Activated effector memory CD4-positive, alpha-beta T cell treated with anti-CD3 and anti-CD28 coated beads, Interleukin-2, amount 50 U/mL, for 16 hours (primary cell): ENCODE results near the gene PHF3.

Source experiments
- DNase-seq: peaks from one replicate; pipeline ENCODE4 v3.0.0-alpha.2; 2020

Gene PHF3, protein sequence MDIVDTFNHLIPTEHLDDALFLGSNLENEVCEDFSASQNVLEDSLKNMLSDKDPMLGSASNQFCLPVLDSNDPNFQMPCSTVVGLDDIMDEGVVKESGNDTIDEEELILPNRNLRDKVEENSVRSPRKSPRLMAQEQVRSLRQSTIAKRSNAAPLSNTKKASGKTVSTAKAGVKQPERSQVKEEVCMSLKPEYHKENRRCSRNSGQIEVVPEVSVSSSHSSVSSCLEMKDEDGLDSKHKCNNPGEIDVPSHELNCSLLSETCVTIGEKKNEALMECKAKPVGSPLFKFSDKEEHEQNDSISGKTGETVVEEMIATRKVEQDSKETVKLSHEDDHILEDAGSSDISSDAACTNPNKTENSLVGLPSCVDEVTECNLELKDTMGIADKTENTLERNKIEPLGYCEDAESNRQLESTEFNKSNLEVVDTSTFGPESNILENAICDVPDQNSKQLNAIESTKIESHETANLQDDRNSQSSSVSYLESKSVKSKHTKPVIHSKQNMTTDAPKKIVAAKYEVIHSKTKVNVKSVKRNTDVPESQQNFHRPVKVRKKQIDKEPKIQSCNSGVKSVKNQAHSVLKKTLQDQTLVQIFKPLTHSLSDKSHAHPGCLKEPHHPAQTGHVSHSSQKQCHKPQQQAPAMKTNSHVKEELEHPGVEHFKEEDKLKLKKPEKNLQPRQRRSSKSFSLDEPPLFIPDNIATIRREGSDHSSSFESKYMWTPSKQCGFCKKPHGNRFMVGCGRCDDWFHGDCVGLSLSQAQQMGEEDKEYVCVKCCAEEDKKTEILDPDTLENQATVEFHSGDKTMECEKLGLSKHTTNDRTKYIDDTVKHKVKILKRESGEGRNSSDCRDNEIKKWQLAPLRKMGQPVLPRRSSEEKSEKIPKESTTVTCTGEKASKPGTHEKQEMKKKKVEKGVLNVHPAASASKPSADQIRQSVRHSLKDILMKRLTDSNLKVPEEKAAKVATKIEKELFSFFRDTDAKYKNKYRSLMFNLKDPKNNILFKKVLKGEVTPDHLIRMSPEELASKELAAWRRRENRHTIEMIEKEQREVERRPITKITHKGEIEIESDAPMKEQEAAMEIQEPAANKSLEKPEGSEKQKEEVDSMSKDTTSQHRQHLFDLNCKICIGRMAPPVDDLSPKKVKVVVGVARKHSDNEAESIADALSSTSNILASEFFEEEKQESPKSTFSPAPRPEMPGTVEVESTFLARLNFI (N-terminal part only)

GRCh38 chr6:63635588-63636517, at the start of gene PHF3:
Gene PHF3 (plus strand): TSS chr6:63635802. CDS start chr6:63646552, 10,750 bp downstream.
- DNase-seq = peak; percentile 96

DNA sequence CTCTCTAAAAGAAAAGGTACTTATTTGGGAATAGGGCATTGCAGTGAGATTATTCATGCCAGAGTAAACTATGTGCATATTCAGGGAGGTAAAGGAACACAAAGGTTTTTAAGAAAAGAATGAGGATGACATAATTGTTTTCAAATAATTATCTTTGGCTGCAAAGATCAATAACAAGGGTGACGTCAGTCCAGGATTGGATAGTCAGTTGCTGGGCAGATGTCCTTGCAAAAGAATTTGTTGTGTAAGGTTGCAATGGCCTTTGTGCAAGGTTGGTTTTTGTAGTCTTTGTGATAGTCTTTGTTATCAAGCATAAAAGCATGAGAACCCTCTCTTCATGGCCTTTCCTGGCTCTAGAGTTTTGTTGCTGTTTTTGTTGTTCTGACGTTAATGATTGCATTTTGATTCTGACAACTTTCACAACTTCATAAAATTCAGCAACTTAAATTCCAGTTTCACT, 45.6 kb upstream of the PHF3 start:
- DNase-seq = no peak

DNA sequence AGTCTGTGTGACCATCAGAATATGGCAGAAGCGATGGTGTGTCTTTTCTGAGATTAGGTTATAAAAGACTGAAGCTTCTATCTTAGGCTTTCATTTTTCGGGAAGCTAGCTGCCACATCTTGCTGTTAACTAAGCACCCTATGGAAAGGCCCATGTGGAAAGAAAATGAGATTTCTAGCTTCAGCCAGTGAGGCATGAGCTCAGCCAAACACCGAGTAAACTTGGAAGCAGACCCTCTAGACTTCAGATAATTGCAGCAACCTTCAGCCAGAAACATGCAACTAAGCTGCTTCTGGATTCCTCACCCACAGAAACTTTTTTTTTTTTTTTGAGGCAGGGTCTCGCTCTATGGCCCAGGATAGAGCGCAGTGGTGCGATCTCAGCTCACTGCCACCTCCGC, 42.7 kb upstream of the PHF3 start:
- no peak for DNase-seq

- DNase-seq = no peak
Observed at GRCh38 chr6:63597141-63598048, 38.2 kb upstream of the PHF3 start.

- DNase-seq = peak; percentile 89
Observed at GRCh38 chr6:63598049-63599036, 37.3 kb upstream of the PHF3 start.

GRCh38 chr6:63599243-63599642, 36.4 kb upstream of the PHF3 start:
- DNase-seq = no peak

DNA sequence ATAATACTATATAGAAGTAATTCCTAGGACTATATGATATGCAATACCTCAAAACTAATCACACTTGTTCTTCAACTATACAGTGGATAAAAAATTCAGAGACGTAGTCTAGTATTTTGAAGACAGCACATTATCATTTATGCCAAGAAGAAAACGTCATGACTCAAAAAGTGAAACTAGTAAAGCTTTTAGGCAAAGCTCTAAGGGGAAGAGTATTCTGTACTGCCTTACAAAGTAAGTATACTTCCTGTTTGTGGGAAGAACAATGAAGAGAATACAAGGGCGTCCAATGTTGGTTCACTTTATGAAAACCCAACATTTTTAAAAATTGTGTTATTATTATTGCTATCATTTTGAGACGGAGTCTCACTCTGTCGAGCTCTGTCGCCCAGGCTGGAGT, 35.5 kb upstream of the PHF3 start:
- no peak for DNase-seq

DNA sequence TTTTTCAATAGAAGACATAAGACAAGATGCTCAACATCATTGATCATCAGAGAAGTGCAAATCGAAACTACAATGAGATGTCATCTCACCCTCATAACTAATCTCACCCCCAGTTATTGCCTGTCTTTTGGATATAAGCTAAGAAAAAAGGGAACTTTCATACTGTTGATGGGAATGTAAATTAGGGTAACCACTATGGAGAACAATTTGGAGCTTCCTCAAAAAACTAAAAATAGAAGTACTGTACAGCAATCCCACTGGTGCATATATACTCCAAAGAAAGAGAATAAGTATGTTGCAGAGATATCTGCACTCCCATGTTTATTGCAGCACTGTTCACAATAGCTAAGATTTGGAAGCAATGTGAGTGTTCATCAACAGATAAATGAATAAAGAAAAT, 26.4 kb upstream of the PHF3 start:
- no peak for DNase-seq

DNA sequence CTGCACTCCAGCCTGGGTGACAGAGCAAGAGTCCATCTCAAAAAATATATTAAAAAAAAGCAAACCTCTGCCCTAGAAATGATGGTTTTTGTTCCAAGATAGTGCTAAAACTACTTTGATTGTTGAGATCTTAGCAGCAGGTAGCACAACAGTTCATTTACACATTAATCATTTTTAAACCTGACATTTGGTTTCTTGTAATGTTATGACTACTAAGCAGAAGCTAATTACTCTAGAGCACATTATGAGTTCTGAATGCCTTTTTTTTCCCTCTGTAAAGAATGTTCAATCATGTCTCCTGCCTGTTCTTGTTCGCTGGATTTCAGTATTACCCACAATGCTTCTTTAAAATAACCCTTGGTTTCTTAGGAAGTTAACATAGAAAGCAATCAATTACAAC, 24.7 kb upstream of the PHF3 start:
- DNase-seq = no peak

GRCh38 chr6:63611560-63611959, 24.0 kb upstream of the PHF3 start:
- no peak for DNase-seq

- DNase-seq = no peak
Observed at GRCh38 chr6:63615590-63615989, 20.0 kb upstream of the PHF3 start.

DNA sequence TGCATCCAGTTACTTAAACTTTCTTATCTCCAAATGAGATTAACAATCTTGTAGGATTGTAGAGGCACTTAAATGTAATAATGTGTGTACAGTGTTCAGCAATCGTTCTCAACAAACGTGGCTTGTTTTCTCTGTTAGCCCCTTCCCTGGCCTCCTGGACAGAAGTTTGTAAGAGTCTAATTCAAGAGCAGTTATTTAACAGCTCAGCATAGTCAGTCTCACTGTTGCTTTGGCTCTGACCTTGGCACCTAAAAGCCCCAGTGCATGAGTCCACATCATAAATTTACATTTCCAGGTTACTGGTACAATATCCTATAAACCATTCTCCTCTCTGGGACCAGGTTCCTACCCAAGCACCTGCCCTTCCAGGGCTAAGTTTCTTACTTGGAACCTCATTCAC, 11.5 kb upstream of the PHF3 start:
- no peak for DNase-seq

DNA sequence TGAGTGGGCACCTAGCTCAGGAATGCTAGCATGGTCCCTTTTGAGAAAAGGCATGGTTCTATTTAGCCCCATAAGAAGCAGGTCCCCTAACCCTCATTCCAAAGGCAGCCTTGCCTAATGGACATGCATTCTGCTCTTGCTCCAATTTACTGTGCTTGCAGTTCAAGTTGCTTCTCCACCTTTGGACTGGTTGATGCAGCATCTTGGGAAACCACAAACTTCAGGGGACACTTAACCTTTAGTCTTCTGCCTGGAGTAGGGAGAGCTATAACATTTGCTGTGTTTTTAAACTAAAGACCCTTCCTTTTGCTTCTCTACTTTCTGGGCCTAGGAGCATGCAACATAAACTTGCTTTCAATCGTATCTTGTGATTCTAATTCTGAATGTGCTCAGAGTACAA, 5.1 kb upstream of the PHF3 start:
- DNase-seq = no peak

- no peak for DNase-seq
Observed at GRCh38 chr6:63634630-63635029, 972 bp upstream of the PHF3 start.

DNA sequence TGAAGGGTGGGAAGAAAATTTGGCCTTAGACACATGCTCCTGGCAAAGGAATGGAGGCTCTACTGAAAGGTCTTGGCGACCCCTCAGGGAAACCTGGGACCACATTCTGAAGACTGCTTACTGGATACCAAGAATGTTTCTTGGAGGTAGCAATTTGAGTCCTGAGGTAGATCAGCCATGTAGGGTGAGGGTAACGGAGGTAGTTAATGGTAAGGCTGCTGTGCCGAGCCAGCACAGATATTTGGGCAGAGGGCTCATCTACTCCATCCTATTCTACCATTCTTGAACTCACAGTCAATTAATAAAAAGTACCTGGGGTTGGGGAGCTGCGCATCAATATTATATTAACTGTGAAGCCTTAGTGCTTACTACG, 401 bp upstream of the PHF3 start:
- DNase-seq = no peak

DNA sequence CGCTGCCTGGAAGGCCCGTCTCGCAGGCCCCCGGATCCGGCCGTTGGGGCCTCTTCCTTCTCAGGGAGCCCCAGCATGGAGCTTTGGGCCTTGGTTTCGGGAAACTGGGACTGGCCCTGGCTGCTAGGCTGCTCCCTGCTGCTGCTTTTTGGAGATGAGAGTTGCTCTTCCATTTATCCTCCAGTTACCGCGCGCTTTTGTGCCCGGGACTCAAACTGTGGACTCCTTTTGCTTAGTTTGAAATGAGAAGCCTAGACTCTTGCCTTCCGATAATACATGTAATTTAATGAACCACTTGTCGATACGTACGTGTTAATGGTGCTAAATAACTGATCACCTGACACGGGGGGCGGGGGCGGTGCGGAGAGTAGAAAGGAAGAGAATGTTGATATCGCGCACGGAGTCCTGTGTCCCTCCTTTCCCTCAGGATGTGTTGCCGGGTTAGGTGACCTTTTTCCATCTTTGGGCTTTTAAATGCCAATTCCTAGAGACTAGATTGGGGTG, 968 bp downstream of the PHF3 start:
- peak; percentile 87 for DNase-seq

- DNase-seq = no peak
Observed at GRCh38 chr6:63637865-63638445, 2.4 kb downstream of the PHF3 start.

DNA sequence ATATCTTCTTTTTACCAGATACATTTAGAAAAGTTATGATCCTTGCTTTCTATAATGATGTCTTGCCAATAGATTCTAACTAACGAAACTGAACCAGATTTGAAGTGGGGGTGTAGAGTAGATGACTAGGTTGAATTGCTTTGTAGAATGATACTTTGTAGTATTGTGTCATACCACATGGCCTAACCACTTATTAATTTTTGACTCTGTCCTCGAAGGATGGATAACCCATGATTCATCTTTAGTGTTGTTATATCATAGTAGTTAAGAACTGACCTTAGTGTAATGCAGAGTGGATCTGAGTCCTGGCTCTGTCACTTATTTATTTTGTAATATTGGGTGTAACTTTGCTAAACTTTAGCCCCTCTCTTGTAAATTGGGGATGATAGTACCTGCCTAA, 4.5 kb downstream of the PHF3 start:
- DNase-seq = no peak

- no peak for DNase-seq
Observed at GRCh38 chr6:63643862-63644261, 8.3 kb downstream of the PHF3 start.
